ENCODE results near the gene SLC25A1. TPM values are rescaled to one million over a fixed set of nuclear protein-coding genes. Genes with fewer than 3 reads are reported as not detected.

Gene SLC25A1
- total and polyA plus RNA-seq, 2 donors (not counting 1 experiment from before 2014, with no cell fraction given): 41.3 to 47.7 TPM

- Mint-ChIP-seq H3K4me1 (peaks cover 4% of the 10 kb centered on the region), H3K9me3 (ENCODE audit: insufficient read depth) (no peaks in the 10 kb centered on the region), H3K4me3 (no peak overlapping the region), H3K27ac (no peak overlapping the region), H3K27me3 (peaks cover 24% of the 10 kb centered on the region)
- Histone ChIP-seq H3K4me1 (ENCODE audit: control insufficient read depth in 2 of 2, insufficient read depth in 2 of 2, low read length in 2 of 2) (no peaks in the 10 kb centered on the region), H3K4me2 (replicated peaks; ENCODE audit: low read depth, low read length, poor library complexity, severe bottlenecking) (no peak overlapping the region), H4K20me1 (ENCODE audit: control insufficient read depth, insufficient read depth, low read length, poor library complexity, severe bottlenecking) (no peaks in the 10 kb centered on the region), H3K9ac (ENCODE audit: low read length) (no peak overlapping the region), H3K9me3 (ENCODE audit: control extremely low read depth in 1 of 3, control insufficient read depth in 2 of 3, insufficient read depth in 1 of 3, low read length in 2 of 3) (no peaks in the 10 kb centered on the region), H3K27me3 (replicated peaks in 1 of 4; ENCODE audit: control extremely low read depth in 1 of 4, control insufficient read depth in 3 of 4, insufficient read depth in 4 of 4, low read length in 3 of 4) (peaks cover 0 to 7% (median 2%) of the 10 kb centered on the region in 4 experiments), H3K4me3 (ENCODE audit: control extremely low read depth in 1 of 5, extremely low read depth in 1 of 5, insufficient read depth in 1 of 5, low read depth in 2 of 5, low read length in 4 of 5) (no peak overlapping the region), H3K27ac (ENCODE audit: low read length in 2 of 2) (no peak overlapping the region), H3K36me3 (replicated peaks in 1 of 2; ENCODE audit: control extremely low read depth in 1 of 2, control insufficient read depth in 1 of 2, extremely low read depth in 1 of 2, insufficient read depth in 2 of 2, low read length in 1 of 2) (no peaks in the 10 kb centered on the region), H2AFZ (ENCODE audit: insufficient read depth, low read depth, low read length, poor library complexity, severe bottlenecking) (no peak overlapping the region), H3K79me2 (ENCODE audit: control insufficient read depth, insufficient read depth, low read length) (no peaks in the 10 kb centered on the region)
- DNase-seq (no peak), ATAC-seq (ENCODE audit: low read depth) (no peak)
- WGBS (ENCODE audit: insufficient coverage): 100% methylated on average over 2 of the region's 4 CpGs
- POLR2A ChIA-PET: no interaction called here
- intact Hi-C loops (cut with micrococcal nuclease): no loop called here
- CTCF ChIA-PET: no interaction called here
- no peak for TF ChIP-seq EZH2 (IDR thresholded peaks at IDR 0.05; ENCODE audit: borderline replicate concordance, insufficient read depth, low read depth, low read length, poor library complexity, severe bottlenecking)
- TF ChIP-seq, protein P1, sequence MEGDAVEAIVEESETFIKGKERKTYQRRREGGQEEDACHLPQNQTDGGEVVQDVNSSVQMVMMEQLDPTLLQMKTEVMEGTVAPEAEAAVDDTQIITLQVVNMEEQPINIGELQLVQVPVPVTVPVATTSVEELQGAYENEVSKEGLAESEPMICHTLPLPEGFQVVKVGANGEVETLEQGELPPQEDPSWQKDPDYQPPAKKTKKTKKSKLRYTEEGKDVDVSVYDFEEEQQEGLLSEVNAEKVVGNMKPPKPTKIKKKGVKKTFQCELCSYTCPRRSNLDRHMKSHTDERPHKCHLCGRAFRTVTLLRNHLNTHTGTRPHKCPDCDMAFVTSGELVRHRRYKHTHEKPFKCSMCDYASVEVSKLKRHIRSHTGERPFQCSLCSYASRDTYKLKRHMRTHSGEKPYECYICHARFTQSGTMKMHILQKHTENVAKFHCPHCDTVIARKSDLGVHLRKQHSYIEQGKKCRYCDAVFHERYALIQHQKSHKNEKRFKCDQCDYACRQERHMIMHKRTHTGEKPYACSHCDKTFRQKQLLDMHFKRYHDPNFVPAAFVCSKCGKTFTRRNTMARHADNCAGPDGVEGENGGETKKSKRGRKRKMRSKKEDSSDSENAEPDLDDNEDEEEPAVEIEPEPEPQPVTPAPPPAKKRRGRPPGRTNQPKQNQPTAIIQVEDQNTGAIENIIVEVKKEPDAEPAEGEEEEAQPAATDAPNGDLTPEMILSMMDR (IDR thresholded peaks at IDR 0.05): no peak
These were observed 29.8 kb upstream of the SLC25A1 start for GRCh38 chr22:19208287-19208847.

DNA sequence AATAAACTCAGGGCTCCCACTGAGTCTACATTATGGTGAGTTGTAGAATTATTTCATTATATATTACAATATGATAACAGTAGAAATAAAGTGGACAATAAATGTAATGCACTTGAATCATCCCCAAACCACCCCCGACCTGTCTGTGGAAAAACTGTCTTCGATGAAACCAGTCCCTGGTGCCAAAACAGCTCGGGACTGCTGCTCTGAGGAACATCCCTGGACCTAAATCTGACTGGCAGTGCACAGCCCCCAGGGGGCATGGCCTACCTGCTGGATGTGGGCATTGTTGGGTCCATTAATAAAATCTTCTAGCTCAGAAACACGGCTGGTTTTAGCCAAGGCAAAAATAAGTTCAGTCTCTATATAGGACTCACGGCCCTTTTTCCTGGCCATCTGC is 29.3 kb upstream of the SLC25A1 start:
- Histone ChIP-seq H3K36me3 (replicated peaks in 1 of 2; ENCODE audit: control extremely low read depth in 1 of 2, control insufficient read depth in 1 of 2, extremely low read depth in 1 of 2, insufficient read depth in 2 of 2, low read length in 1 of 2) (no peaks in the 10 kb centered on the region), H3K4me2 (replicated peaks; ENCODE audit: low read depth, low read length, poor library complexity, severe bottlenecking) (no peak overlapping the region), H4K20me1 (ENCODE audit: control insufficient read depth, insufficient read depth, low read length, poor library complexity, severe bottlenecking) (no peaks in the 10 kb centered on the region), H3K9ac (ENCODE audit: low read length) (no peak overlapping the region), H3K9me3 (ENCODE audit: control extremely low read depth in 1 of 3, control insufficient read depth in 2 of 3, insufficient read depth in 1 of 3, low read length in 2 of 3) (no peaks in the 10 kb centered on the region), H3K27me3 (replicated peaks in 1 of 4; ENCODE audit: control extremely low read depth in 1 of 4, control insufficient read depth in 3 of 4, insufficient read depth in 4 of 4, low read length in 3 of 4) (peaks cover 0 to 7% (median 2%) of the 10 kb centered on the region in 4 experiments), H3K79me2 (ENCODE audit: control insufficient read depth, insufficient read depth, low read length) (no peaks in the 10 kb centered on the region), H2AFZ (ENCODE audit: insufficient read depth, low read depth, low read length, poor library complexity, severe bottlenecking) (no peak overlapping the region), H3K4me3 (ENCODE audit: control extremely low read depth in 1 of 5, extremely low read depth in 1 of 5, insufficient read depth in 1 of 5, low read depth in 2 of 5, low read length in 4 of 5) (no peak overlapping the region), H3K27ac (ENCODE audit: low read length in 2 of 2) (no peak overlapping the region), H3K4me1 (ENCODE audit: control insufficient read depth in 2 of 2, insufficient read depth in 2 of 2, low read length in 2 of 2) (no peaks in the 10 kb centered on the region)
- CTCF ChIA-PET: no interaction called here
- 78% methylated on average over 4 of the region's 5 CpGs for WGBS (ENCODE audit: insufficient coverage)
- no peak overlapping the region for H3K27ac Mint-ChIP-seq
- peaks cover under 1% of the 10 kb centered on the region for H3K4me1 Mint-ChIP-seq
- ATAC-seq (ENCODE audit: low read depth) (no peak), DNase-seq (no peak)
- no peak overlapping the region for H3K4me3 Mint-ChIP-seq
- peaks cover 24% of the 10 kb centered on the region for H3K27me3 Mint-ChIP-seq
- intact Hi-C loops (cut with micrococcal nuclease): no loop called here
- H3K9me3 Mint-ChIP-seq (ENCODE audit: insufficient read depth): no peaks in the 10 kb centered on the region
- TF ChIP-seq, protein P1 (IDR thresholded peaks at IDR 0.05): no peak
- TF ChIP-seq EZH2 (IDR thresholded peaks at IDR 0.05; ENCODE audit: borderline replicate concordance, insufficient read depth, low read depth, low read length, poor library complexity, severe bottlenecking): no peak
- POLR2A ChIA-PET: no interaction called here
